HepG2 (cell line): Measurements from ENCODE around the gene VPS52. TPM values are rescaled to one million over a fixed set of nuclear protein-coding genes. Genes with fewer than 3 reads are reported as not detected.

Source experiments
- AGO2 ChIP-seq: fragments of 200-400 bp; formaldehyde crosslinking; optimal IDR thresholded peaks from 2 replicates; pipeline ENCODE3; 2017; ENCODE audit warnings: mild to moderate bottlenecking, low read depth, low read length, moderate library complexity
- CENPT ChIP-seq: sonication (generic); formaldehyde crosslinking; IDR thresholded peaks from 2 replicates; pipeline ENCODE4 v1.8.0; 2022; ENCODE audit warnings: low read depth, mild to moderate bottlenecking, moderate library complexity, missing genetic modification reagents
- CSRNP1 ChIP-seq: sonication (generic); formaldehyde crosslinking; IDR thresholded peaks from 2 replicates; pipeline ENCODE4 v1.8.1; 2023; ENCODE audit warnings: mild to moderate bottlenecking, missing genetic modification reagents
- FOXC1 ChIP-seq: sonication (generic); formaldehyde crosslinking; IDR thresholded peaks from 2 replicates; pipeline ENCODE4 v1.8.0; 2022; ENCODE audit warnings: mild to moderate bottlenecking, missing genetic modification reagents, borderline replicate concordance
- MED8 ChIP-seq: sonication (generic); formaldehyde crosslinking; IDR thresholded peaks from 2 replicates; pipeline ENCODE4 v1.8.1; 2023; ENCODE audit warnings: mild to moderate bottlenecking, missing genetic modification reagents; ENCODE audit not compliant: insufficient replicate concordance
- NR1H2 ChIP-seq: sonication (generic); formaldehyde crosslinking; IDR thresholded peaks from 2 replicates; pipeline ENCODE4 v1.8.1; 2022; ENCODE audit warnings: low read depth, missing genetic modification reagents, borderline replicate concordance
- NR2C2 ChIP-seq: sonication (generic); formaldehyde crosslinking; IDR thresholded peaks from 2 replicates; pipeline ENCODE4 v1.4.0; 2020; ENCODE audit warnings: missing genetic modification reagents, mild to moderate bottlenecking, moderate library complexity, borderline replicate concordance
- PCBP1 ChIP-seq: fragments of 200-400 bp; formaldehyde crosslinking; IDR thresholded peaks from 2 replicates; pipeline ENCODE4 v1.6.1; 2017; ENCODE audit warnings: mild to moderate bottlenecking, low read depth, low read length, borderline replicate concordance
- SIN3A ChIP-seq: IDR thresholded peaks from 2 replicates; pipeline ENCODE4 v1.6.1; 2011; ENCODE audit warnings: low read depth, mild to moderate bottlenecking, control low read depth, low read length, borderline replicate concordance
- SP2 ChIP-seq: sonication (generic); formaldehyde crosslinking; IDR thresholded peaks from 2 replicates; pipeline ENCODE4 v1.5.1; 2020; ENCODE audit warnings: mild to moderate bottlenecking, missing genetic modification reagents
- SRSF1 ChIP-seq: fragments of 200-400 bp; formaldehyde crosslinking; optimal IDR thresholded peaks from 2 replicates; pipeline ENCODE3; 2017; ENCODE audit warnings: mild to moderate bottlenecking, low read depth, low read length, moderate library complexity
- TAF15 ChIP-seq: fragments of 200-400 bp; formaldehyde crosslinking; IDR thresholded peaks from one replicate; pipeline ENCODE4 v1.6.1; 2018; ENCODE audit warnings: mild to moderate bottlenecking, low read depth, low read length; ENCODE audit not compliant: poor library complexity, severe bottlenecking
- U2AF2 ChIP-seq: fragments of 200-400 bp; formaldehyde crosslinking; IDR thresholded peaks from 2 replicates; pipeline ENCODE4 v1.6.1; 2017; ENCODE audit warnings: low read depth, mild to moderate bottlenecking, low read length
- ZBTB1 ChIP-seq: sonication (generic); formaldehyde crosslinking; IDR thresholded peaks from 2 replicates; pipeline ENCODE4 v1.4.0; 2020; ENCODE audit warnings: missing genetic modification reagents, borderline replicate concordance
- ZBTB21 ChIP-seq: sonication (generic); formaldehyde crosslinking; IDR thresholded peaks from 2 replicates; pipeline ENCODE4 v1.4.0; 2020; ENCODE audit warnings: missing genetic modification reagents
- ZBTB46 ChIP-seq: sonication (generic); formaldehyde crosslinking; IDR thresholded peaks from 2 replicates; pipeline ENCODE4 v1.4.0; 2020; ENCODE audit warnings: mild to moderate bottlenecking, missing genetic modification reagents, borderline replicate concordance
- ZNF260 ChIP-seq: sonication (generic); formaldehyde crosslinking; IDR thresholded peaks from 2 replicates; pipeline ENCODE4 v1.4.0; 2020; ENCODE audit warnings: missing genetic modification reagents, low read depth, mild to moderate bottlenecking, borderline replicate concordance
- ZNF496 ChIP-seq: sonication (generic); formaldehyde crosslinking; IDR thresholded peaks from 2 replicates; pipeline ENCODE4 v1.8.1; 2023; ENCODE audit warnings: mild to moderate bottlenecking, moderate library complexity, missing genetic modification reagents; ENCODE audit not compliant: insufficient replicate concordance
- ZNF768 ChIP-seq: sonication (generic); formaldehyde crosslinking; IDR thresholded peaks from 2 replicates; pipeline ENCODE4 v1.4.0; 2020; ENCODE audit warnings: missing genetic modification reagents
- polyA plus RNA-seq, 8 experiments: library from polyadenylated mRNA; depleted of rRNA in 3 of 8; stranded (reverse) in 7 of 8; unstranded in 1 of 8; fragments of >200 nt; fragmentation: Illumina TruSeq in 4 of 8; extraction: Trizol in 4 of 8; gene quantifications; 2 replicates each; pipeline versions ENCODE4 v1.2.1 to v1.2.3, GENCODE V29; 2011 to 2016; ENCODE audit warnings: low read depth in 4 of 8, missing spikeins in 1 of 8, mixed read lengths in 1 of 8; ENCODE audit not compliant: insufficient read depth in 1 of 8
- total RNA-seq, 5 experiments: library from RNA; depleted of rRNA; stranded (reverse); fragments of >200 nt; fragmentation: Illumina TruSeq; extraction: Trizol; gene quantifications; 2 replicates each; pipeline ENCODE4 v1.2.3, GENCODE V29; 2016; ENCODE audit warnings: low read depth in 1 of 5
- TF ChIP-seq, protein P1 (sequence below): sonication (generic); formaldehyde crosslinking; IDR thresholded peaks from 2 replicates; pipeline ENCODE4 v1.5.0; 2020; ENCODE audit warnings: missing genetic modification reagents
- TF ChIP-seq, protein P2 (sequence below): sonication (generic); formaldehyde crosslinking; IDR thresholded peaks from 2 replicates; pipeline ENCODE4 v1.5.1; 2020; ENCODE audit warnings: mild to moderate bottlenecking, missing genetic modification reagents

Gene VPS52
- total and polyA plus RNA-seq, 2 of the 13 experiments (the other 11 are each of a cell fraction or from before 2014, with no cell fraction given), result 48.9 to 85.5 TPM

DNA sequence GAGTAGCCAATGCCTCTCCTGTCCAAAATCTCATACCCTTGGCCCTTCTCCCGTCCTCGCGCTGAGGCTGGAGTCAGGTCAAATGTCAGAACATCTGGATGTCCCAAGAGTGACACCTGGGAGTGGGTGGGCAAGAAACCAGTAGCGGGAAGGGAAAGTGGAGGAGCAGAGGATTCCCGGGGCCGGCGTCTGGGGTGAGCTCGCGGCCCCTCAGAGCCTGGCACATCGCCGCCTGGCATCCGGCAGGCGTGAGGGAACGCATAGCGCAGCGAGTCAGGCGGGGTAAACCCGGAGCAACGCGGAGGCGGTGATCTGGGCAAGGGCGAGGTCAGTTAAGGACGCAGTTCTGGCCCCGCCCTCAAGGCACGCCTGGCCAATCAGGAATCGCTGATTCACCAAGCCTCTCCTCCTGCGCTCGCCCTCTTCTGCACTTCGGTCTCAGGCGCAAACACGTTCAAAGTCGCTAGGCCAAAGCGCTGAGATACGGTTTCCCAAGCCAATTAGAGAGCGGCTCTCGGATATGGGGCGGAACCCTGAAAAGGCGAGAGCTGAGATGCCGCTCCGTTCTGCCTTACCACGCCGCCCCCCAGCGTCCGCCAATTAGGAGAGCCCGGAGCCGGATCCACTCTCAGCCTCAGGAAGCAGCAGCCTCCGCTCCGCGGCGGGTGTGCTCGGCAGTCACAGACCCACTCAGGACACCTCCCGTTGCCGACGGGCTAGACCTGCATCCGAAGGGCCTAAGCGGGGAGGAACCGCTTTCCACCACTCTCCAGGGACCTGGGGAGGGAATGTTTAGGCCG, 22.5 kb downstream of the VPS52 start (continued):
- TF ChIP-seq PCBP1, result 0 out of 2 replicates have a peak, but pooled peaks have one; percentile 42
- TF ChIP-seq, protein P1, sequence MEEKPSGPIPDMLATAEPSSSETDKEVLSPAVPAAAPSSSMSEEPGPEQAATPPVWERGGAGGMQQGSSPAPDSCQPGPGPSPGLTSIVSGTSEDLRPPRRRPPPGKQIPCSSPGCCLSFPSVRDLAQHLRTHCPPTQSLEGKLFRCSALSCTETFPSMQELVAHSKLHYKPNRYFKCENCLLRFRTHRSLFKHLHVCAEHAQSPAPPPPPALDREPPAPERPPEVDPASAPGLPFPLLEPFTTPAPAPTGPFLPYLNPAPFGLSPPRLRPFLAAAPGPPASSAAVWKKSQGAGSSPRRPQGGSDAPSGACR (CRISPR knock-in tag), result peak; percentile 60; the same call in 1 of the 2 replicates
- TF ChIP-seq ZNF496 (CRISPR knock-in tag), result no peak
- TF ChIP-seq CENPT (CRISPR knock-in tag), result no peak; the same call in 1 of the 2 replicates
- peak; percentile 93 for TF ChIP-seq SP2 (CRISPR knock-in tag)
- TF ChIP-seq SIN3A, result peak; percentile 61; the same call in 1 of the 2 replicates
- TF ChIP-seq U2AF2, result no peak
- TF ChIP-seq ZBTB1 (CRISPR knock-in tag), result no peak
- no peak for TF ChIP-seq ZNF260 (CRISPR knock-in tag)
- TF ChIP-seq, protein P2, sequence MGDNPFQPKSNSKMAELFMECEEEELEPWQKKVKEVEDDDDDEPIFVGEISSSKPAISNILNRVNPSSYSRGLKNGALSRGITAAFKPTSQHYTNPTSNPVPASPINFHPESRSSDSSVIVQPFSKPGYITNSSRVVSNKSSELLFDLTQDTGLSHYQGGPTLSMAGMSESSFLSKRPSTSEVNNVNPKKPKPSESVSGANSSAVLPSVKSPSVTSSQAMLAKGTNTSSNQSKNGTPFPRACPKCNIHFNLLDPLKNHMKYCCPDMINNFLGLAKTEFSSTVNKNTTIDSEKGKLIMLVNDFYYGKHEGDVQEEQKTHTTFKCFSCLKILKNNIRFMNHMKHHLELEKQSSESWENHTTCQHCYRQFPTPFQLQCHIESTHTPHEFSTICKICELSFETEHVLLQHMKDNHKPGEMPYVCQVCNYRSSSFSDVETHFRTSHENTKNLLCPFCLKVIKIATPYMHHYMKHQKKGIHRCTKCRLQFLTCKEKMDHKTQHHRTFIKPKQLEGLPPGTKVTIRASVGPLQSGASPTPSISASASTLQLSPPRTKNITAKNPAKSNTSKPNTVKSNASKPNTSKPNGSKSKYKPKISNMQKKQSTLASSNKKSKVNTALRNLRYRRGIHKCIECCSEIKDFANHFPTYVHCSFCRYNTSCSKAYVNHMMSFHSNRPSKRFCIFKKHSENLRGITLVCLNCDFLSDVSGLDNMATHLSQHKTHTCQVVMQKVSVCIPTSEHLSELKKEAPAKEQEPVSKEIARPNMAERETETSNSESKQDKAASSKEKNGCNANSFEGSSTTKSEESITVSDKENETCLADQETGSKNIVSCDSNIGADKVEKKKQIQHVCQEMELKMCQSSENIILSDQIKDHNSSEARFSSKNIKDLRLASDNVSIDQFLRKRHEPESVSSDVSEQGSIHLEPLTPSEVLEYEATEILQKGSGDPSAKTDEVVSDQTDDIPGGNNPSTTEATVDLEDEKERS (CRISPR knock-in tag), result peak; percentile 68
- TF ChIP-seq ZNF768, result no peak
- TF ChIP-seq ZBTB46, result no peak
- no peak for TF ChIP-seq TAF15
- peak; percentile 97 for TF ChIP-seq AGO2
- TF ChIP-seq NR1H2 (CRISPR knock-in tag), result no peak
- peak; percentile 86 for TF ChIP-seq CSRNP1
- TF ChIP-seq SRSF1, result peak; percentile 76
- TF ChIP-seq ZBTB21 (CRISPR knock-in tag), result 0 out of 2 replicates have a peak, but pooled peaks have one; percentile 28
- TF ChIP-seq FOXC1 (CRISPR knock-in tag), result peak; percentile 15; the same call in 1 of the 2 replicates
- TF ChIP-seq NR2C2, result peak; percentile 33
- TF ChIP-seq MED8 (CRISPR knock-in tag), result peak; percentile 18
